C4-2B (cell line): ENCODE results near the gene TTC4.

Experiments used
- H3K27ac ChIP-seq: fragments of 450-650 bp; 2 replicates; pipeline ENCODE4 v1.5.1; 2017
- ZFX ChIP-seq: fragments of 450-650 bp; IDR thresholded peaks from 2 replicates; pipeline ENCODE4 v1.6.1; 2017
- TF ChIP-seq, protein P1 (sequence below): fragments of 450-650 bp; conservative IDR thresholded peaks from 2 replicates; pipeline ENCODE4 v1.5.1; 2017; ENCODE audit warnings: mild to moderate bottlenecking

Gene TTC4

DNA sequence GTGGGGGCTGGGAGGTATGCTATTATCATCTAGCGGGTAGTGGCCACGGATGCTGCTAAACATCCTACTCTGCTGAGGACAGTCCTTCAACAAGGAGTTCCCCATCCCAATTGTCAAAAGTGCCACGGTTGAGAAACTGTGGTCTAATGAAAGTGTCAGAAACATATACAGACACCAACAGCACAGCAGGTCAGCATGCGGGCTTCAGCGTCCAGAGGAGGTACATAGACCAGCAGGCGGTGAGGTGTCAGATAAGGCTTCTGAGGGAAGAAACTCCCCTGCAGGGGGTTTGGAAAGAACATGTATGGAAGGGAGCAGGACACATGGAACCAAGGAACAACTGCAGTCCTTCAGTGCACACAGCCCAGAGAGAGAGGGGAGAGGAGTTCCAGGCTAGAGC is 4.8 kb upstream of the TTC4 start:
- TF ChIP-seq ZFX = no peak
- TF ChIP-seq, protein P1, sequence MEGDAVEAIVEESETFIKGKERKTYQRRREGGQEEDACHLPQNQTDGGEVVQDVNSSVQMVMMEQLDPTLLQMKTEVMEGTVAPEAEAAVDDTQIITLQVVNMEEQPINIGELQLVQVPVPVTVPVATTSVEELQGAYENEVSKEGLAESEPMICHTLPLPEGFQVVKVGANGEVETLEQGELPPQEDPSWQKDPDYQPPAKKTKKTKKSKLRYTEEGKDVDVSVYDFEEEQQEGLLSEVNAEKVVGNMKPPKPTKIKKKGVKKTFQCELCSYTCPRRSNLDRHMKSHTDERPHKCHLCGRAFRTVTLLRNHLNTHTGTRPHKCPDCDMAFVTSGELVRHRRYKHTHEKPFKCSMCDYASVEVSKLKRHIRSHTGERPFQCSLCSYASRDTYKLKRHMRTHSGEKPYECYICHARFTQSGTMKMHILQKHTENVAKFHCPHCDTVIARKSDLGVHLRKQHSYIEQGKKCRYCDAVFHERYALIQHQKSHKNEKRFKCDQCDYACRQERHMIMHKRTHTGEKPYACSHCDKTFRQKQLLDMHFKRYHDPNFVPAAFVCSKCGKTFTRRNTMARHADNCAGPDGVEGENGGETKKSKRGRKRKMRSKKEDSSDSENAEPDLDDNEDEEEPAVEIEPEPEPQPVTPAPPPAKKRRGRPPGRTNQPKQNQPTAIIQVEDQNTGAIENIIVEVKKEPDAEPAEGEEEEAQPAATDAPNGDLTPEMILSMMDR = no peak
- no peak overlapping the region for H3K27ac ChIP-seq

DNA sequence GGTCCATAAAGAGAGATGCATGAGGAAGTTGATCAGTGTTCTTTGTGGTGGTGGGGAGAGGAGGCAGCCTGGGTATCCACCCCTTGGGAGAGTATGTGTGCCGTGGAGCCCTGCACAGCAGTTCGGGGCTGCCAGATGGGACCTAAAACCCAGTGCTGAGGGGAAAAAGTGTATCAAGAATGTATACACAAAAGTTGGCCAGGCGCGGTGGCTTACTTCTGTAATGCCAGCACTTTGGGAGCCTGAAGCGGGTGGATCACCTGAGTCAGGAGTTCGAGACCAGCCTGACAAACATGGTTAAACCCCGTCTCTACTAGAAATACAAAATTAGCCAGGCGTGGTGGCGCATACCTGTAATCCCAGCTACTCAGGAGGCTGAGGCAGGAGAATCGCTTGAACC is 4.1 kb upstream of the TTC4 start:
- TF ChIP-seq ZFX = no peak
- TF ChIP-seq, protein P1 = no peak
- H3K27ac ChIP-seq = no peak overlapping the region

DNA sequence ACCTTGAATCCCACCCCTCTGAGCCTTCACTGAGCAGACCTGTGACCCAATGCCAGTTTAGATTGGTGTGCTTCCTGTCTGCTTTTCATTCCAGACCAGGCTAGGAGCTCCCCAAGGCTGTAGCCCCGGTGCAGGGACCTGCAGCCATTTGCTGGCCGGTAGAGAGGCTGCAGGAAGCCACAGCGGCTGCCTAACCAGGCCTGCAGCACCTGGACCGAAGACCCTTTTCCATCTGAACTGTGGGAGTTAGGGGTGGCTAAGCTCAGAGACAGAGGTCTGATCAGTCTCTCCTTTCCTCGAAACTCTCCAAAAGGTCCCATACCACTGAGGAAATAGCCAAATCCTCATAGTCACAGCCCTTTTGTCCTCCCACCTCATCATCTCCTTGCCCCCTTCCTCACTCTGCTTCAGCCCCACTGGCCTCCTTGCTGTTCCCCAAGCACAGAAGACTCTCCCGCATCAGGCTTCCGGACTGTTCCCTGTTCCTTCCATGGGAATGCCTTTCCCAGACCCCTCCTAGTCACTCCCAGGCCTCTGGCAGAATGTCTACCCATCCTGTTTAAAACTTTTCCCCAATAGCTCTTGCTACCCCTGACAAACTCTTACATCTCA is 674 bp upstream of the TTC4 start:
- H3K27ac ChIP-seq = peak overlapping the region; percentile 82

DNA sequence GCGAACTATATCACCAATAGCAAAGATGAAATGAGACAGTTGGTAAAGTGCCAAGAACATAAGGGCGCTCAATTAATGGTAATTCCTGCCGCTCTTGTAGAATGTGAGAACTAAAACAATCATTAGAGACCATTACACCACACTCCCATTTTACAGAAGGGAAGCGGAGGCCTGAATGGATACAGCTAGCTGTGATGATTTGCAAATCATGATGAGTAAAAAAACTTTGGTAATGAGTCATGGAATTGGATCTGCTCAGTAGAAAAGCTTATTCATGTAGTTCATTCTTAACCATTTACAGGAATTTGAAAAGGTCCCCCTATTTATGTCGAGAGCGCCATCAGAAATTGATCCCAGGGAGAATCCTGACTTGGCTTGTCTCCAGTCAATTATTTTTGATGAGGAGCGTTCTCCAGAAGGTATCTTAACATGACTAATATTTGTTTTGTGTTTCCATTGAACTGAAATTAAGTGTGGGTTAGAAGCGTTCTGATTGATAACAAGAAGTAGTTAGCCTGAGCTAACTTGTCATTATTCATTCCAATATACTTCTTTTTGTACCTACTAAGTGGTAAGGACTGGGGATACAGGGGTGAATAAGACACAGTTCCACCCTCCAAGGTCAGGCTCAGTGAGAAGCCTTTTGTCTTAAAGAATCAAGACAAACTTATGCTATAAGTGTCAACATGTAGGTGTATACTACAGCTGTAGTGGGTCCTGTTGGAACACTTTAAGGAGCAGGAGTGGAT is 812 bp downstream of the TTC4 start:
- TF ChIP-seq, protein P1 = no peak
- peak overlapping the region; percentile 82 for H3K27ac ChIP-seq

More for the DNA sequence above, 674 bp upstream of the TTC4 start:
- TF ChIP-seq, protein P1 = no peak
- TF ChIP-seq ZFX = no peak

DNA sequence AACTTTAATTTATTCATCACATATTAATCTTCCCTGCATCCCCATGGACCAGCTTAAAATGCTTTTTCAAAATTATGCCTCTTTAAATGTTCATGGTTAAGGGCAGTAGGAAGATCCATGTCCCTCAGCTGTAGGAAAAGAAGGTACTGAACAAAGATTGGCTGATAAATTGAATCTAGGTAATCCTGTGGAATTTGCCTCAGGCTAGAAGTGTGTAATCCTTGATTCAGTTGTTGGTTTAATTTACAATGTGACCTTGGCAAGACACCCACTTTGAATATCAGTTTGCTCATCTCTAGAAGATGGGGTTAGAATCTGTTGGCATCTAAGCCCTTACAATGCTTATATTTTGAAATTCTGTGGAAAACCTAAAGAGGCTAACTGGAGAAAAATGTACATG is 6.1 kb downstream of the TTC4 start:
- no peak for TF ChIP-seq ZFX
- TF ChIP-seq, protein P1 = no peak

DNA sequence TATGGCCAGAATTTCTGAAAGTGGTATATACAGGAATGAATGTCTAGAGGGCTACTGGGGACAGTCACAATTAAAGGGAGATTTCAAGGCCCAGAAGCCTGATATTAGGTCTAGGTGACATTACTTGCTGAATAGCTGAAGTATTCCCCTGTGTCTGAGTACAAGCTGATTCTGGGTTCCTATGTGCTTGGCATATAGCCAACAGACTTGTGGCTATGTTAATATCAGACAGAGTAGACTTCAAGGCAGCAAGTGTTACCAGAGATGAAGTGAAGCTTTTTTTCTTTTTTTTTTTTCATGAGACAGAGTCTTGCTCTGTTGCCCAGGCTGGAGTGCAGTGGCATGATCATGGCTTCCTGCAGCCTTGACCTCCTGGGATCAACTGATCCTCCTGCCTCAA is 8.3 kb downstream of the TTC4 start:
- TF ChIP-seq, protein P1 = no peak
- TF ChIP-seq ZFX = no peak
- no peak overlapping the region for H3K27ac ChIP-seq

More for the DNA sequence above, 6.1 kb downstream of the TTC4 start:
- no peak overlapping the region for H3K27ac ChIP-seq

DNA sequence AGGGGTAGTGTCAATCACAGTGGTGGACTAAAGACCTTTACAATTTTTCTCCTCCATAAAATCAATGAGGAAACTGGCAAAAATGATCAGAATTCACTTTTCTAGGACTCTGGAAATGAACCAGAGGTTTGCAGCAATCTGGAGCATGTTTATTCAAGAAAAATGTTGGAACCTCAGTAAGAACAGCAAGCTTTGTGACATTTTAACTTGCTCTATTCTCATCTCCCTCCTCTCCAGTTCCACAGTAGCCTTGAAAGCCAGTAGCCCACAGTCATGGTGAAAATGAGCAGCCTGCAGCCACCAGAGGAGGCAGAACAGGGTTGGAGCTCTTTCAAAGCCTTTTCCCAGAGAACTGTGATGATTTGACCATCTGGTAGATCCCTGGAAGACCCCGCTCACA is 9.1 kb downstream of the TTC4 start:
- TF ChIP-seq, protein P1 = no peak
- no peak for TF ChIP-seq ZFX
- H3K27ac ChIP-seq = no peak overlapping the region
